Inflammatory macrophage (primary cell): ENCODE results near the gene MBL2.

ENCODE experiments used
- DNase-seq, 2 donors: peaks; one replicate each; pipeline ENCODE4 v3.0.0-alpha.2; 2020 to 2022

Gene MBL2

DNA sequence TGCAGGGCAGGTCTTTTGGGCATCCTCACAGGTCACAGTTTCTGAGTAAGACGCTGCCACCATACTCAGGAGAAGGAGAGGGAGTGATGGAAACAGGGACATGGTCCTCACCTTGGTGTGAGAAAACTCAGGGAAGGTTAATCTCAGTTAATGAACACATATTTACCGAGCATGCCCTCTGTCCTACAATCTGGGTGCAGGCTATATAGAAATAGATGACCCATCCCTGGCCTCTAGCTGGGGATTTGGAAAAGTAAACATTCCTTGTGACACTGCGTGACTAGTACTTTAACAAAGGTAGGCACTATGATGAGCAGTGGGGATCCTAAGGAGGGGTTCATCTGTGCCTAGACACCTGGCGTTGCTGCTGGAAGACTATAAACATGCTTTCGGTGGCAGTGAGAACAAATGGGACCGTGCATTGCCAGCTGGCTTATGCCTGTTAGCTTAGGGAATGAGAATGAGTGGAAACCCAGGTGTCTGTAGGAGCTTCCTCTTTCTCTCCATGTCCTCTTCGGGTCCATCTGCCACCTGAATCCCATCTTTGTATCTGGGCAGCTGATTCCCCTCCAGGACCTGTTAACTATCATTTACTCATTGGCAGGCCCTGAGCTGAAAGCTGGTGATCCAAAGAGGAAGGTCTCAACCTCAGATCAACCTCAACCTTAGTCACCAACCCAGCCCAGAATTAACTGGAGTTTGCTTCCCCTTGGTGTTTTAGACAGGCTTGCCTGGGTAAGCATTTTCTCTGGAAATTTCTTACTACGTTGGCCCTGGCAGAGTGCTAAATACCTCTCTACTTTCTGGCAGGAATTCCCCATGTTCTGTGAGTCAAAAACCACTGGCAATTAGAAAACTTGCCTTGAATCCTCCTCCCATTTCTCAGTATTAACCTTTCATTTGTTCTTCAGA, 794 bp downstream of the MBL2 start:
- DNase-seq, result peak; percentile 5 to 51

DNA sequence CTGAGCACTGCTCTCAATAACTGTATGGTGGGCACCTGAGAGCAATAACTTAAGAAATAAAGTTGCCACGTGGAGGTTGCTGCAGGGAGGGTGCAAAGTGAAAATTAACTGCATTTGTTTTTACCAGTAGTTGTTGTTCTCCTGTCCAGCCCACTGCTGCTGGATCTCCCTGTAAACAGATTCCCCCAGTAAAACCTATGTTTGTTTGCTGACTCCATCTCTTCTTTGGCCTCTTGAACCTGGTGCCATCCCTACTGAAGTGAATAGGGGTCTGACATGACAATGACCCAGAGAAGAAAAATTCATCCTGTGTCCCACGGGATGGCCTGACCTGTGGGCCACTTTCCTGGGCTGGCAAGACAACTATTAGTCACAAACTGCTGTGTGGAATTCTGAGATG, 1.7 kb downstream of the MBL2 start:
- DNase-seq, result no peak

DNA sequence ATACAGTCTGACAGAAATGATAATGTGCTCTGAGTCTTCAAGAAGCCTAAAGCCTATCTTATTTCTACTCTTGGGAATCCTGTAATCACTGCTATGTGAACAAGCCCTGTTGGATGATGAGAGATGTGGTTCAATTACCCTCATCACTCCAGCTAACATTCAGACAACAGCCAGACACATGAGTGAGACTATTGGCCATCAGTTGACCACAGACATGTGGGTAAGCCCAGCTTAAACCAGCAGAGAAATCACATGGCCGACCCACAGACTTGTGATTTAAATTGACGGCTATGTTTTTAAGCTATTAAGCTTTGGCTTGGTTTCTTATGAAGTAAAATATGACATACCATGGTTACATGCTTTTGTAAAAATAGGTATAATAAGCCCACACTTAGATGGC, 2.6 kb downstream of the MBL2 start:
- no peak for DNase-seq

DNA sequence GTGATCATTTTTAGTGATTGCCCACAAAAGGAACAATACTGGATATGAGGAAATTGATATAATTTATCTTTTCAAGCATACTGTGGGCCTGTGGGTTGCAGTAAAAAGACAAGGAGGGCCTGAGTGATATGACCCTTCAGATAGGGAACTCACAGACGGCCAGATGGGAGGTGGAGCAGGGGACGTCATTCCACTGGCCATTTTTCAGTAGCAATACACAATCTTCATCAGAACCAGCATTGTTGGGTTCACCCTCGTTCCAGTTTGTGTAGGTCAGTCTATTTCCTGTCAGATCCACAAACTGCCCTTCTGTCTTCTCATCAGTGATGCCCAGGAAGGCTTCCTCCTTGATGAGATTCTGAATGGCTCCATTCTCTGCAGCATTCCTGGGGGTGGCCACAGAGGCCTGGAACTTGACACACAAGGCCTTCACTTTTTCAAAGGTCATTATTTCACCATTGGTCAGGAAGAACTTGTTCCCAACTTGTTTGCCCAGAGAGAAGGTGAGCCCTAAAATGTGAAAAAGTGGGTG, 4.5 kb downstream of the MBL2 start:
- no peak for DNase-seq

DNA sequence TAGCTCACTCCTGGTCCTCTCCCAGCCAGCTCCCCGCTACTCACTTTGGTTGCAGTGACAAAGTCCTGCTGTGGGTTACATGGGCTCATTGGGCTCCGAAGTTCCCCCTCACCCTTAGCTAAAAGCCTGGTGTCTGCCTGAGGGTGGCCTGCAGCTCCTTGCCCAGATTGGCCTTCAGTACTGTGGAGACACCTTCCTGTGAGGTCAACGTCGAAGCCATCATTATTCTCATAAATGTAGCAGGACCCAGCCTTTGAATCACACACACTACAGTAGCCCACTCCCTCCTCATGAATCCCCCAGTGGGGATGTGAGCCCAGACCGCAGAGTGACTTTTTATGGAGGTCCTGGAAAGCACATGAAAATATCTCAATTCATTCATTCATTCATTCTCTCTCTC, 10.5 kb downstream of the MBL2 start:
- no peak for DNase-seq

DNA sequence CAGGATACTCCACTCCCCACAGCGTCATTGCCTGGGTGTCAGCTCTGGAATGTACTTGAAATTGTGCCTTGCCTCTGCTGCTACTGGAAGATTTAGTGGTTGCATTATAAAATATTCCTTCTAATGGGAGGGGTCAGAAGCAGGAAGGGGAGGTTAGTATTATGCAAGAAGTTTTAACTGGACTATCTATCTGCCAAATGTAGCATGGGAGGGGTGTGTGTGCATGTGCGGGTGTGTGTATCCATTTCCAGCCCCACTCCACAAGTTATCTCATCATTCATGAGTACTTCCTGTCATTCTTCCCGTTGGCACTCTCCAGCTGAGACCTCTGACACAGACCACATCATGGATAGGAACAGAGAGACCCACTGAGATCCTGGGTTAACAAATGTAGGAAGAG, 13.4 kb downstream of the MBL2 start:
- DNase-seq, result no peak

DNA sequence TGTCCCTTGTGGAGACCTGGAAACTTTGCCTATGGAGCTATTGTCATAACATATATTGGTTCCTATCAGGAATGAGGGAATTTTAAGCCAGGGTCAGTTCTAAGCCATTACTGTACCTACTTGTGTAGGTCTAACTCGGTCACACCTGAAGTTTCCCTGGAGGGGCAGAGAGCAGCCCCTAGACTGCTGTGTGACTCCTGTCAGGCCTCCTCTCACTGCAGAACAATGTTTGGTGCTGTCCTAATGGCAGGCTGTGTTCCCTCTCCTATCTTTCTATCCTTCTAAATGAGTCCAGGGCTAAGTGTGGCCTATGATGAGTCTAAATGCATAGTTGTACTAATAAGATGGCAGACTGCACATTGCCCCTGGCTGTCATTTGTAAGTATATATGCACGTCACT, 14.2 kb downstream of the MBL2 start:
- DNase-seq, result no peak

DNA sequence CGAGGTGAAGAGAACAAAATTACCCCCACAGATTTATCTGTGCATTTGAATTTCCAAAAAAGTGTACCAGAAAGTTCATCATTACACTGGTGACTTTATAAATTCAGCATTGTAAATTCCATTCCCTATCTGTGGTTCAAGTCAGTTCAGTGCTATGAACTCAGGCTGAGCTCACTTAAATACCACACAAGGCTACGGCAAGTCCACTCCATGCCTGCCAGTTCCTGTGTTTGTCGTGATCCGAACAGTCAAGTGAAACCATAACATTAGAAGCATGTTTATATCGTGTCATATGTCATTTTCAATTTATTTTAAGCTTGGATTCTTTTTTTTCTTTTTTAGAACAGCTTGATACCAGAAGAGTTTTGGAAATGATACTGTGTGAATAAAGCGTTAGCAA, 14.8 kb downstream of the MBL2 start:
- DNase-seq, result no peak

DNA sequence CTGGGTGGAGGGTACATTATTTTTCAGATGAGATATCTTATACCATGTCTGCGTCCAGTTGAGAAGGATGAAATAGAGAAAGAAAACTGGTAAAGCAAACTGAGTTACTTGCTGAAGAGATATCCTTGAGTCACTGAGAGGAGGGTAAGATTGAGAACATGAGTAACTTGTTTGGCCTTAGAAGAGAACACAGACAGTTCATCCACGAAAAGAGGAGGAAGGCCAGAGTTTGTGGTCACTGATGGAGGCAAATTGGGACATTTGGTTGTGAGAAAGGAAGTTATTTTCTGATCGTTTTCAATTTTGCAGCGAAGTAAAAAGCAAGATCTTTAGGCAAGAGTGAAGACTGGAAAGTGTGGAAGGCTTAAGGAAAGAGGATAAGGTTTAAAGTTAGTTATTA, 15.6 kb downstream of the MBL2 start:
- DNase-seq, result peak; percentile 44 to 51

DNA sequence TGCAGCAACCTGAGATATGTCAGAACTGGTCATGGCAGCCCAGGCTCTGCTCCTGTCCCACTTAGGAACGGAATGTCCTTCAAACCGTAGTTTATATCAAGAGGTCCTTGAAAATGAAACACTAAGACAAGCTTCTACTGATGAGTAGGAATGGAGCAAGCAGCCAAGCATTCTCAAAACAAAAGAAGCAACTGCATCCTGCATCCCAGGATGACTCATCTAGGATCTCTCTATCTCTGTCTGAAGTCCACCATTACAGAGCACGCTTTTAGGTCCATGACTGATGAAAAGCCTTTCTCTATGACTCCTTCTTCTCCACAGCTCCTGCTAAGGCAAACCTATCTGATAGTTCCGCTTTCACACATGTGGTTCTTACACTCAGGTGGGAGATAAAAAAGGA, 16.3 kb downstream of the MBL2 start:
- DNase-seq, result no peak

DNA sequence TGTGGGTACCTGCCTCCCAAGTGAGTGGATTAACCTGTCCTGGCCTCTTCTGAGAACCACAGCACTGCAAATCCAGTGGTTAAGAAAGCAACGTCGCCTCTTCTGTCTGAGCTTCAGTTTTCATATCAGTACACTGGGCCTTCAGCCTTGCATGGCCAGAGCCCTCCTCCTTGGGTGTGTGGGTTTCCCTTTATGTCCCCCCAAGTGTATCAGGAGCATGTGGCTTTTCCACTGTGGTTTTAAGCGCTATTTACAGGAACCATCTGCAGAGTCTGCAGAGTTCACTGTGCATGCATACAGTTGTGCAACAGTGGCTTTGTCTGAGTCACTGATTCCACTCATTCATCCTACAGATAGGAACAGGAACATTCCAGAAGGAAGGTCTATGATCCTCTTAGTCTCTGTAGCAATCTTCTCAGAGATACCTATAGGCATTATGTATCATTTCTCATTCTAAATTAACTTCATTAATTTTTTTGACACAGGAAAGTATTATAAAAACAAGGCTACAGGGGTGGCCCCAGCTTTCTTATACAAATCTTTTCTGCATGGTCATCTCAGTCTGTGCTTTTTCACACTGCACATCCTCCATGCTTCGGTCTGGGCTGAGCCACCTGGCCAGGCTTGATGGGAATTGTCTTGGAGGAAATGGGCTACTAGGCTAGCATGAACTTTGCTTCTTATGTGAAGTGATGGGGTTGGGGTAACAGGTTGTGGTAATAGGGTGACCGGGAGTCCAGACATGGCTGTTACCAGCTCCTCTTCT, 17.1 kb downstream of the MBL2 start:
- peak; percentile 86 to 92 for DNase-seq

DNA sequence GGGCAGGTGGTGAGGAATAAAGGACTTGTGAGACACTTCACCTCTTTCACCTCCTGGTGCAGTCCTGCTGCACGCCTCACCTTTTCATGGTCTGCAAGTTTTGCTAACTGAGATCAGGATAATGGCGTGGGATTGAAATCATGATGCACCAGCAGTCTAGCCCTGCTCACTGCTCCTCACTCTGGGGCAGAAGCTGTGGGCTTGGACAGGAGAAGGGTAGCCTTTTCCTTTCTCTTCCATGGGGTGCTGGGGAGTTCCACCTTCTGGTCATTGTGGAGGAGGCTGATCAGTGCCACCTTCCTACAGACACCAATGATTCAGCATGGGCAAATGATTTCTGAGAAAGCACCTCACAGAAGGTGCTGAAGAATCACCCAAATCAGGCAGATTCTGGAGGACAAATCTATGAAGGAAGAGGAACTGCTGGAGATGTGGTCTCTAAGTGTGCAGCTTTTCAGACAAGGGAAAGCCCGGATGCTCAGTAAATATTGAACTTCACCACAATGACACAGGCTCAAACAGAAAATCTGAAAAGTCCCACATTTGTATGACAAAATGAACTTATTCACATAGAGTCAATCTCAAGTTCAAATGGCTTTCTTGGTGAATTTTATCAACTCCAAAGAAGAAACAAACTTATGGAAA, 19.7 kb downstream of the MBL2 start:
- no peak for DNase-seq

DNA sequence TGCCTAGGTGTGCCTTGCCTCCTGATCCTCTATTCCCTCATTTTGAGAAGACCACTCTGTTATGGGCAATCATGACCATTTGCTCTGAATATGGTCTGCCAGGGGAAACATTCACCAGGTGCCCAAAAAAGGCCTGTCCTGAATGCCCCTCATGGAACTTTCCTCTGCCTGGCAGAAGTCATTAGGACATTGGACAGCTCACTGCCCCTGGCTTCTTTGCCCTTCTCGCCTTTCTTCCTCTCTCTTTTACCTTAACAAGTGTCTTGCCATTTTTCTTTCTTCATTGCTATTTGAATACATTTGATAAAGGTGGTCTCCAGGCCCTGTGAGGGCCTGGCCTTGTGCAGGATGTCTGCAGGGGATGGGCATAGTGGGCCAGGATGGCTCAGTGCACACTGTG, 20.3 kb downstream of the MBL2 start:
- no peak for DNase-seq

DNA sequence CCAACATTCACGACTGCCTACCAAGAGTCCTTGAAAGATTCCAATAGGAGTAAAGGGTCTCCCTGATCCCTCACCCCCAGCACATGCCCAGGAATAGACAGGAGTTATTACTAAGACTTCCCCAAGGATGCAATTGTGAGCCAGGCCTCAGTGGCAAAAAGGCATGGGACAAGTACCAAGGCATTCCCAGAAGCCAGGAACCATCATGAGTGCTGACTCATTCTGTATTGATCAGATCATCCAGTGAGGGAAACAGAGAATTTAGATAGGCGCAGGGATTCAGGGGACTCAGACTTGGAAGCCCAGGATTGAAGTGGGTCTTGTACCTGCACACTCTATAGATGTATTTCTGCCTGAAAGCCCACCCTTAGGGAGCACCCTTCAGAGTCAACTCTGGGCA, 21.2 kb downstream of the MBL2 start:
- DNase-seq, result no peak

DNA sequence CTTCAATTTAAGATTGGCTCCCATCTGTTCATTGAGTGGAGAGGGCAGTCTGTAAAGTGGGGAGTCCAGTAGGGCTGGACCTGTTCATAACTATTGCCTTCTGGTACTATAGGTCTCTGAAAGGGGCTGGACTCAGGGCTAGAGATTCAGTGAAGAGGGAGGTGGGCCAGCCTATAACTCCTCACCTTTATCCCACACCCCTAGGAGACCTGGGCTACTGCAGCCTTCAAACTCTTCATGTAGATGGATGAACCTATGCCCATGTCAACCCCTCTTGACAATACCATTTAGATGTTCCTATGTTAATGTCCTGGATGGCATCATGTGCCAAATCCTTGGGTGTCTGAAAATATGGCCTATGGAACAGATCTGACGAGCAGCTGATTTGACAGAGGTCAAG, 22.0 kb downstream of the MBL2 start:
- no peak for DNase-seq

DNA sequence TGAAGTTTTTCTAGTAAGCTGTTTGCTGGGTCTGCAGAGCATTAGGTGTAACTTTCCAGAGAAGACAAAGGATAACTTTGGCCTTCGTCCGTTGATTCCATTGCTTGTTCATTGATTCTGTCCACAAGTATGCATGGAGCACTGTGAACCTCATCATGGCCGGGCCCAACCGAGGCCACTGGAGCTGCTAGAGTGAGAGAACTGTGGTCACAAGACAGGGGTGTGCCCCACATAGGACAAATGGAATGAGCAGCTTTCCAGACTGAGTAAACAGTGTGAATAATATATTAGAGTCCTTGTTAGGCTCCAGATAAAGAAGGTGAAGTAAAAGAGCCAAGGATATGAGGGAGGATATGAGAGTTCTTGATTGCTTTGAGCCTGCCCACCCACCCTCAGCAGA, 24.9 kb downstream of the MBL2 start:
- DNase-seq, result no peak

DNA sequence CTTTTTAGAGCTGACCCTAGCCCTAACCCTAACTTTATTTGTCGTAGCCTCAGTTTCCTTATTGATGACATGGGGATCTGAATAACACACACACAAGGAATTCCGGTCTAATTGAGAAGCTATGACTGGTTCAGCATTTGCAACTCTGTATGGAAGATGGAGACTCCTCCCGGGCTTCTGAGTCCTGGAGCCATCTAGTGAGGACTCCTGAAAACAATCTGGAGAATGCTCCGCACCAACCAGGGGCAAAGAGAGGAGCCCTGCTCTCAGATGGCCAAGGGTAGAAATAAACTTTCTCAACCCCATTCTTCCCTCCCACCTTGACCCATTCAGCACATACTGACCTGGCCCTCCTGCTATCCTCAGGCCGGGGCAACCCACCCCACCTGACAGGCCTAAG, 26.4 kb downstream of the MBL2 start:
- DNase-seq, result no peak

DNA sequence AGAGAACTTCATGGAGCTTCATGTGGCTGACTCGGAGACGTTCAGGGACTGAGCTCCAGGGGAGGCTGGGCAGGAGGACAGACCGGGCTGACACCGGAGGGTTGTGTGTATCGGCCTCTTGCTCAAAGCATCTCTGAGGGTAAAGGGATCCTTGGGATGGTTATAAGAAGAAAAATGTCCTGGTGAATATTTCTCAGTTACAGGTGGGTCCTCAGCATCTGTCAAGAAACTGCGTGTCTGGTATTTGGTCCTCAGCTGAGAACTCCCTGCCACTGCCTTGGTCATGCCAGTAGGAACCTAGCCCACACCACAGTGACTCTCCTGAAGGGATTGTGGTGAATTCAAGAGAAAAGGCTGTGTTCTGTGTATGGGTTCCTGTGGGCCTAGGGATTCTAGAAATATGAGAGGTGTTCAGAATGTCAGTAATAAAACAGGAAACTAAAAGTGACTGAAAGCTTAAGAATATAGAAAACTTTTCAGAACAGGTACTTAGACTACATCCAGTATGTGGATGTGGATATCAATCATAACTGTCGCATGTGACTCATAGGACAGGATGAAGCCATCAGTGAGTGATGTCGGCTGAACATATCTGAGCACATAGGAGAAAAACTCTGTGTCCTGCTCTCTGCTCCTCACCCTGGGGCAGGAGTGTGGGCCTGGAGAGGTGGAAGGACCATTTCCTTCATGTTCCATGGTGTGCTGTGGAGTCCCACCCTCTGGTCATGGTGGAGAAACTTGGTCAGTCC, 28.4 kb downstream of the MBL2 start:
- no peak for DNase-seq

DNA sequence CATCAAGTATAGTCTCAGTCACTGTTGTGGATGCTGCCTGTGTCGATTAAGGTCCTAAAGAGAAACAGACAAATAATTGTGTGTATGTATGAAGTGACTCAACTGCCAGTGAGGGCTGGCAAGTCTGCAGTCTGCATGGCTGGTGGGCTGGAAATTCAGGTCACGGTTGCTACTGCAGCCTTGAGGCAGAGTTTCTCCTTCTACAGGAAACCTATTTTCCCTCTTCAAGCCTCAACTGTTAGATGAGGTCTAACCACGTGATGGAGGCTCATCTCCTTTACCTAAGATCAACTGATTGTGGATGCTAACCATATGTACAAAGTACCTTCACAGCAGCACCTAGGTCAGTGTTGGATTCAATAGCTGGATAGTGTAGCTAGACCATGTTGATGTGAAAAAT, 29.9 kb downstream of the MBL2 start:
- DNase-seq, result no peak

DNA sequence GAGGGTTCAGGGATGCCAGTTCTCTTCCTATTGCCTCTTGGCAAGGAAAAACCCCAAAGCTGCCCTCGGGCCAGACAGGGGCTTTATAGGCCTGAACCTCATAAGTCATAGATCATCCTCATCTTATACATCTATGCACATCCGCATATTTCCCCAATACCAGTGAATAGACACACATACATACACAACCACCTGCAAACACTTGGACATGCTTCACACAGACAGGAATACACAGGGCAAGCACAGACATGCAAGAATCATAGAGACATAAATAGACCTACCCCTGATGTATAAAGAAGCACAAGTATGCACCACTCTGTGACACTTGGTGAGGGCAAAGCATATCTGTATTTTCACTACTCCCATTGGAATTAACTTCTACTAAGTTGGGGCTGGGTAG, 30.7 kb downstream of the MBL2 start:
- no peak for DNase-seq

DNA sequence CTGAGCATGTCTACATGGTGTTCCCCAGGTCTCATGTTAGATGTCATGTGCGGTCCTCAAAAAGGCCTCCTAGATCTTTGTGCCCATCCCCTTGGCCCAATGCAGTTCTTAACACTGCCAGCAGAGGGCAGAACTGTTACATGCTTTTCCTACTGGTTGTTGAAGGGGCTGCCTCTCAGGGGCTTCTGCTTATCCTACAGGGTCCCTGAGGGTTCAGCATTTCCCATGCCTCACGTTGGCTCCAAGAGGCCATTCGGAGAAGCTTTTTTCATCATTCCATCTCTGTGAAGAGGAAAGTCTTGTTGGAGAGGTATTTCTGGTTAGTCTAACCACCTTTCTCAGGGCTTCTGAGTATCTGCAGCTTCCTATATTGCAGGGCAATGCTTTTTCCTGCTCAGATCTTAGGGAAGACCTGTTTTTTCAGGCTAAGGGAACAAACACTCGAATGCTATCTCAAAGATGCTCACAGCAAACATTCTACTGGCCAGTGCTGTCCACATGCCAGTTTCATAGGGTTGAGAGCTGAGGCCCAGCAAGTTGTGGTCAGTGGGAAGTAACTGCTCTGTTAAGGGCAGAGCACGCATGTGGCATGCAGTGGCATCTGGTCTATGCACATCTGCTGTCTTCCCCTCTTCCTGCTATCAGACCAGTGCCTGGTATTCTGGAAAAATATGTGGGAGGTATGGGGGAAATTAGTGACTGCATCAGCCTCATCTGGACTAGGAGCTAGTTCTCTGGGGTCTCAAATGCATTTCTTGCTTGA, 31.5 kb downstream of the MBL2 start:
- DNase-seq, result peak; percentile 48 to 60

DNA sequence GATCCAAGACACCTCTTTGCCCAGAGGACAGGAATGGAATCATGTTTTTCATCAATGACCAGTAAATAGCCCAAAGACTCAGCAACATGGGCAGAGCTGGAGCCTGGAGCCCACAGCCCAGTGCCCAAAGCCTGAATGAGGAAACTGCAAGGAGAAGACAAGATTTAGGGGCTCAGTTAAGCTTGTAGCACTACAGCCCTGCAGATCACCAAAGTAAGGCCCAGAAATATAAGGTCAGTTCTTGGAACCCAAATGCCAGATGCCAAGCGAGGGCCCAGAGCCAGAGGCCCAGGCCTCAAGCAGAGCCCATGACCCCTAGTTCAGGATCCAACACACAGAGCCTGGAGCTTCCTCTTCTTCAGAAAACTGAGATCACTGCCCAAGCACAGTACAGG, 32.4 kb downstream of the MBL2 start:
- no peak for DNase-seq
